HepG2 (cell line): ENCODE measurements around the gene GIMAP8. TPM values are rescaled to one million over a fixed set of nuclear protein-coding genes. Genes with fewer than 3 reads are reported as not detected.

Experiments used
- AKAP8 ChIP-seq: sonication (generic); formaldehyde crosslinking; IDR thresholded peaks from 2 replicates; pipeline ENCODE4 v1.5.1; 2020; ENCODE audit warnings: mild to moderate bottlenecking, missing genetic modification reagents
- ATF2 ChIP-seq: sonication (generic); formaldehyde crosslinking; IDR thresholded peaks from 2 replicates; pipeline ENCODE4 v1.4.0; 2020; ENCODE audit warnings: missing genetic modification reagents
- GMEB2 ChIP-seq: IDR thresholded peaks from 2 replicates; pipeline ENCODE4 v1.6.1; 2016; ENCODE audit warnings: missing biosample characterization, missing genetic modification reagents, low read depth
- KMT2B ChIP-seq: IDR thresholded peaks from 2 replicates; pipeline ENCODE4 v1.6.1; 2016; ENCODE audit warnings: missing genetic modification reagents, missing compliant biosample characterization
- MAFF ChIP-seq: IDR thresholded peaks from 2 replicates; pipeline ENCODE4 v1.6.1; 2011; ENCODE audit warnings: low read depth, low read length, improper control_type of control experiment
- MLXIP ChIP-seq: sonication (generic); formaldehyde crosslinking; IDR thresholded peaks from 2 replicates; pipeline ENCODE4 v1.9.0; 2021; ENCODE audit warnings: missing genetic modification reagents, borderline replicate concordance
- RCOR2 ChIP-seq: IDR thresholded peaks from 2 replicates; pipeline ENCODE4 v1.6.1; 2016; ENCODE audit warnings: missing biosample characterization, missing genetic modification reagents
- RERE ChIP-seq: IDR thresholded peaks from 2 replicates; pipeline ENCODE4 v1.6.1; 2016; ENCODE audit warnings: low read depth, missing genetic modification reagents, missing compliant biosample characterization
- RNF219 ChIP-seq: sonication (generic); formaldehyde crosslinking; IDR thresholded peaks from 2 replicates; pipeline ENCODE4 v1.5.0; 2020; ENCODE audit warnings: mild to moderate bottlenecking, missing genetic modification reagents
- SIX1 ChIP-seq: sonication (generic); formaldehyde crosslinking; IDR thresholded peaks from 2 replicates; pipeline ENCODE4 v1.4.0; 2020; ENCODE audit warnings: missing genetic modification reagents, borderline replicate concordance
- THAP11 ChIP-seq: IDR thresholded peaks from 2 replicates; pipeline ENCODE4 v1.6.1; 2016; ENCODE audit warnings: missing biosample characterization, missing genetic modification reagents
- TMF1 ChIP-seq: sonication (generic); formaldehyde crosslinking; IDR thresholded peaks from 2 replicates; pipeline ENCODE4 v1.8.1; 2022; ENCODE audit warnings: low read depth, missing genetic modification reagents
- ZNF224 ChIP-seq: sonication (generic); formaldehyde crosslinking; IDR thresholded peaks from 2 replicates; pipeline ENCODE4 v1.5.0; 2020; ENCODE audit warnings: mild to moderate bottlenecking, missing genetic modification reagents
- ZNF333 ChIP-seq: sonication (generic); formaldehyde crosslinking; IDR thresholded peaks from 2 replicates; pipeline ENCODE4 v1.4.0; 2020; ENCODE audit warnings: mild to moderate bottlenecking, missing genetic modification reagents, borderline replicate concordance
- ZNF33B ChIP-seq: sonication (generic); formaldehyde crosslinking; IDR thresholded peaks from 2 replicates; pipeline ENCODE4 v1.5.1; 2020; ENCODE audit warnings: mild to moderate bottlenecking, missing genetic modification reagents
- ZNF441 ChIP-seq: sonication (generic); formaldehyde crosslinking; IDR thresholded peaks from 2 replicates; pipeline ENCODE4 v1.7.0; 2021; ENCODE audit warnings: missing genetic modification reagents, borderline replicate concordance
- polyA plus RNA-seq, 8 experiments: library from polyadenylated mRNA; depleted of rRNA in 3 of 8; stranded (reverse) in 7 of 8; unstranded in 1 of 8; fragments of >200 nt; fragmentation: Illumina TruSeq in 4 of 8; extraction: Trizol in 4 of 8; gene quantifications; 2 replicates each; pipeline versions ENCODE4 v1.2.1 to v1.2.3, GENCODE V29; 2011 to 2016; ENCODE audit warnings: low read depth in 4 of 8, missing spikeins in 1 of 8, mixed read lengths in 1 of 8; ENCODE audit not compliant: insufficient read depth in 1 of 8
- total RNA-seq, 5 experiments: library from RNA; depleted of rRNA; stranded (reverse); fragments of >200 nt; fragmentation: Illumina TruSeq; extraction: Trizol; gene quantifications; 2 replicates each; pipeline ENCODE4 v1.2.3, GENCODE V29; 2016; ENCODE audit warnings: low read depth in 1 of 5

GIMAP8 gene
- total and polyA plus RNA-seq, 2 of the 13 experiments (the other 11 are each of a cell fraction or from before 2014, with no cell fraction given): not detected

GRCh38 chr7:150420987-150421674 is 29.3 kb upstream of the GIMAP8 start (continued):
- TF ChIP-seq RNF219 (CRISPR knock-in tag) (no peak), RERE (CRISPR knock-in tag) (no peak), RCOR2 (CRISPR knock-in tag) (0 out of 2 replicates have a peak, but pooled peaks have one; percentile 25), MAFF (no peak), MLXIP (CRISPR knock-in tag) (no peak), ZNF33B (CRISPR knock-in tag) (no peak), ZNF441 (0 out of 2 replicates have a peak, but pooled peaks have one; percentile 23), TMF1 (CRISPR knock-in tag) (no peak), KMT2B (0 out of 2 replicates have a peak, but pooled peaks have one; percentile 34), GMEB2 (CRISPR knock-in tag) (no peak), ZNF333 (CRISPR knock-in tag) (no peak), AKAP8 (no peak), SIX1 (no peak), ZNF224 (CRISPR knock-in tag) (no peak), THAP11 (CRISPR knock-in tag) (no peak), ATF2 (no peak)
